ENCODE measurements around the gene LAMA4.
"Not testable (repeated sequence)": the region's sequence is repeated elsewhere in the genome, so short reads cannot be mapped to it uniquely, and the experiment has no call there.

The LAMA4 gene

GRCh38 chr6:112209131-112209530 is 45.2 kb downstream of the LAMA4 start:
- DNase-seq: no peak

GRCh38 chr6:112207776-112208175 is 46.6 kb downstream of the LAMA4 start:
- DNase-seq: no peak

- DNase-seq: no peak
These were observed 47.2 kb downstream of the LAMA4 start for GRCh38 chr6:112207131-112207530.

- no peak for DNase-seq
These were observed 48.3 kb downstream of the LAMA4 start for GRCh38 chr6:112206110-112206458.

- no peak for DNase-seq
These were observed 48.8 kb downstream of the LAMA4 start for GRCh38 chr6:112205427-112206109.

GRCh38 chr6:112204350-112204706 is 50.0 kb downstream of the LAMA4 start:
- DNase-seq: no peak

- no peak for DNase-seq
These were observed 50.6 kb downstream of the LAMA4 start for GRCh38 chr6:112203577-112204349.

GRCh38 chr6:112202639-112203341 is 51.6 kb downstream of the LAMA4 start:
- DNase-seq: no peak

- DNase-seq: not testable (repeated sequence)
These were observed 54.0 kb downstream of the LAMA4 start for GRCh38 chr6:112200185-112200914.

- DNase-seq: no peak
These were observed 55.4 kb downstream of the LAMA4 start for GRCh38 chr6:112199001-112199403.

- DNase-seq: no peak
These were observed 55.8 kb downstream of the LAMA4 start for GRCh38 chr6:112198582-112198981.

GRCh38 chr6:112197636-112198035 is 56.7 kb downstream of the LAMA4 start:
- DNase-seq: no peak

GRCh38 chr6:112196306-112196705 is 58.1 kb downstream of the LAMA4 start:
- DNase-seq: no peak

GRCh38 chr6:112195166-112195565 is 59.2 kb downstream of the LAMA4 start:
- DNase-seq: no peak

GRCh38 chr6:112194511-112194910 is 59.9 kb downstream of the LAMA4 start:
- DNase-seq: no peak

GRCh38 chr6:112193535-112194051 is 60.8 kb downstream of the LAMA4 start:
- no peak for DNase-seq

GRCh38 chr6:112193117-112193516 is 61.2 kb downstream of the LAMA4 start:
- DNase-seq: no peak

- DNase-seq: no peak
These were observed 62.8 kb downstream of the LAMA4 start for GRCh38 chr6:112191509-112192020.

- DNase-seq: no peak
These were observed 64.2 kb downstream of the LAMA4 start for GRCh38 chr6:112190164-112190563.

GRCh38 chr6:112189494-112189893 is 64.9 kb downstream of the LAMA4 start:
- no peak for DNase-seq

GRCh38 chr6:112188906-112189305 is 65.5 kb downstream of the LAMA4 start:
- no peak for DNase-seq

GRCh38 chr6:112187736-112188135 is 66.6 kb downstream of the LAMA4 start:
- no peak for DNase-seq

- DNase-seq: no peak
These were observed 69.4 kb downstream of the LAMA4 start for GRCh38 chr6:112184951-112185350.

All from retina (tissue), 1 donor.